ENCODE data around the gene LGALS3BP.

GRCh38 chr17:78980624-78980972 is 875 bp upstream of the LGALS3BP start:
- TF ChIP-seq CTCF (IDR thresholded peaks at IDR 0.05; ENCODE audit: low read depth, low read length, missing input control) (no peak), GABPA (IDR thresholded peaks at IDR 0.05 in 1 of 2, conservative IDR thresholded peaks at IDR 0.05 in 1 of 2) (no peak), RAD21 (IDR thresholded peaks at IDR 0.05) (no peak), EGR1 (IDR thresholded peaks at IDR 0.05; ENCODE audit: low read depth in 2 of 2) (no peak)
